Suprapubic skin (tissue), 3 donors: ENCODE results near the gene ESD.

Experiments used
- POLR2AphosphoS5 ChIP-seq, 3 donors: sonication (generic); formaldehyde crosslinking; IDR thresholded peaks; one replicate each; pipeline ENCODE4 v1.6.1; 2017; ENCODE audit warnings: antibody characterized with exemption in 3 of 3
- TF ChIP-seq, protein P1 (sequence below), 2 donors: fragments of 200-600 bp in 1 of 2; fragments of 450-650 bp in 1 of 2; sonication (generic) in 1 of 2; IDR thresholded peaks; one replicate each; pipeline ENCODE4 v1.5.1; 2016 to 2019; ENCODE audit warnings: antibody characterized with exemption in 2 of 2, mild to moderate bottlenecking in 1 of 2, moderate library complexity in 1 of 2

DNA sequence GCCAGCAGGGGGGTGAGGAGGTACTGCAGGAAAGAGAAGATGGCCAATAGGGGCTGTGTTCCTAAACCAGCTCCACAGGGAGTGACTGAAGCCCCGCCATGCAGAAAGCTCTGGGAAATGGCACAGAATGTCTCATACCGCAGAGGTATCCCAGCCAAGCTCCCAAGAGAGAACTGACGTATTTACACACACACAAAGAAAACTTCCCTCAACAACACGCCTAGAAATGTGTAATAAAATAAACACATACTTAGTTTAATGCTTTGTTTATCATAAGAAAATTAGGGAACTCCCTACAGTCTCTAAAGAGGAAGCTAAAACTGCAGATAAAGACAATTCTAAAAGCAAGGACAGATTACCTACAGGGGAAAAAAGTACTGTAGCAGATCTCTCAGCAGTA, 40.0 kb downstream of the ESD start:
- TF ChIP-seq, protein P1, sequence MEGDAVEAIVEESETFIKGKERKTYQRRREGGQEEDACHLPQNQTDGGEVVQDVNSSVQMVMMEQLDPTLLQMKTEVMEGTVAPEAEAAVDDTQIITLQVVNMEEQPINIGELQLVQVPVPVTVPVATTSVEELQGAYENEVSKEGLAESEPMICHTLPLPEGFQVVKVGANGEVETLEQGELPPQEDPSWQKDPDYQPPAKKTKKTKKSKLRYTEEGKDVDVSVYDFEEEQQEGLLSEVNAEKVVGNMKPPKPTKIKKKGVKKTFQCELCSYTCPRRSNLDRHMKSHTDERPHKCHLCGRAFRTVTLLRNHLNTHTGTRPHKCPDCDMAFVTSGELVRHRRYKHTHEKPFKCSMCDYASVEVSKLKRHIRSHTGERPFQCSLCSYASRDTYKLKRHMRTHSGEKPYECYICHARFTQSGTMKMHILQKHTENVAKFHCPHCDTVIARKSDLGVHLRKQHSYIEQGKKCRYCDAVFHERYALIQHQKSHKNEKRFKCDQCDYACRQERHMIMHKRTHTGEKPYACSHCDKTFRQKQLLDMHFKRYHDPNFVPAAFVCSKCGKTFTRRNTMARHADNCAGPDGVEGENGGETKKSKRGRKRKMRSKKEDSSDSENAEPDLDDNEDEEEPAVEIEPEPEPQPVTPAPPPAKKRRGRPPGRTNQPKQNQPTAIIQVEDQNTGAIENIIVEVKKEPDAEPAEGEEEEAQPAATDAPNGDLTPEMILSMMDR (IDR thresholded peaks at IDR 0.05), result no peak
- TF ChIP-seq POLR2AphosphoS5 (IDR thresholded peaks at IDR 0.05), result no peak
